ENCODE measurements around the gene ARRDC1. TPM values are rescaled to one million over a fixed set of nuclear protein-coding genes. Genes with fewer than 3 reads are reported as not detected.
A peak's percentile ranks its signal among the peaks of the same experiment; 100 is the strongest.

The ARRDC1 gene
- total RNA-seq, 1 donor from 2014 or later, result 110 TPM

- H3K36me3 ChIP-seq (ENCODE audit: control insufficient read depth, insufficient read depth, low read length), result no peaks in the 10 kb centered on the region
- H3K4me3 ChIP-seq (ENCODE audit: low read depth, low read length), result peak overlapping the region; percentile 62
- peaks cover 5% of the 10 kb centered on the region for H3K27me3 ChIP-seq (ENCODE audit: control insufficient read depth, insufficient read depth, low read length)
- DNase-seq (ENCODE audit: low read depth), result no peak
- no peak for TF ChIP-seq CTCF (IDR thresholded peaks at IDR 0.05; ENCODE audit: insufficient read depth, low read length, poor library complexity, severe bottlenecking)
Observed at GRCh38 chr9:137606734-137607138, 1.2 kb downstream of the ARRDC1 start.

- peaks cover 5% of the 10 kb centered on the region for H3K27me3 ChIP-seq (ENCODE audit: control insufficient read depth, insufficient read depth, low read length)
- peak overlapping the region; percentile 62 for H3K4me3 ChIP-seq (ENCODE audit: low read depth, low read length)
- no peak for DNase-seq (ENCODE audit: low read depth)
- TF ChIP-seq CTCF (IDR thresholded peaks at IDR 0.05; ENCODE audit: insufficient read depth, low read length, poor library complexity, severe bottlenecking), result no peak
- no peaks in the 10 kb centered on the region for H3K36me3 ChIP-seq (ENCODE audit: control insufficient read depth, insufficient read depth, low read length)
Observed at GRCh38 chr9:137607141-137607857, 1.8 kb downstream of the ARRDC1 start.

- Histone ChIP-seq H3K4me3 (ENCODE audit: low read depth, low read length) (no peak overlapping the region), H3K27me3 (ENCODE audit: control insufficient read depth, insufficient read depth, low read length) (no peaks in the 10 kb centered on the region), H3K36me3 (ENCODE audit: control insufficient read depth, insufficient read depth, low read length) (peaks cover 3% of the 10 kb centered on the region)
- no peak for TF ChIP-seq CTCF (IDR thresholded peaks at IDR 0.05; ENCODE audit: insufficient read depth, low read length, poor library complexity, severe bottlenecking)
- DNase-seq (ENCODE audit: low read depth), result no peak
Observed at GRCh38 chr9:137610944-137611343, 5.5 kb downstream of the ARRDC1 start.

- Histone ChIP-seq H3K27me3 (ENCODE audit: control insufficient read depth, insufficient read depth, low read length) (no peaks in the 10 kb centered on the region), H3K4me3 (ENCODE audit: low read depth, low read length) (no peak overlapping the region), H3K36me3 (ENCODE audit: control insufficient read depth, insufficient read depth, low read length) (peaks cover 3% of the 10 kb centered on the region)
- no peak for TF ChIP-seq CTCF (IDR thresholded peaks at IDR 0.05; ENCODE audit: insufficient read depth, low read length, poor library complexity, severe bottlenecking)
- DNase-seq (ENCODE audit: low read depth), result peak; percentile 88
Observed at GRCh38 chr9:137611623-137612609, 6.4 kb downstream of the ARRDC1 start.

- Histone ChIP-seq H3K4me3 (ENCODE audit: low read depth, low read length) (no peak overlapping the region), H3K27me3 (ENCODE audit: control insufficient read depth, insufficient read depth, low read length) (no peaks in the 10 kb centered on the region), H3K36me3 (ENCODE audit: control insufficient read depth, insufficient read depth, low read length) (peaks cover 3% of the 10 kb centered on the region)
- no peak for TF ChIP-seq CTCF (IDR thresholded peaks at IDR 0.05; ENCODE audit: insufficient read depth, low read length, poor library complexity, severe bottlenecking)
- no peak for DNase-seq (ENCODE audit: low read depth)
Observed at GRCh38 chr9:137612741-137613142, 7.3 kb downstream of the ARRDC1 start.
